ENCODE results near the gene CBLB.
A peak's percentile ranks its signal among the peaks of the same experiment; 100 is the strongest.
"Not testable (repeated sequence)": the region's sequence is repeated elsewhere in the genome, so short reads cannot be mapped to it uniquely, and the experiment has no call there.

Gene CBLB

GRCh38 chr3:105786241-105786640 is 82.6 kb downstream of the CBLB start:
- DNase-seq (ENCODE audit: low spot score) = no peak

DNA sequence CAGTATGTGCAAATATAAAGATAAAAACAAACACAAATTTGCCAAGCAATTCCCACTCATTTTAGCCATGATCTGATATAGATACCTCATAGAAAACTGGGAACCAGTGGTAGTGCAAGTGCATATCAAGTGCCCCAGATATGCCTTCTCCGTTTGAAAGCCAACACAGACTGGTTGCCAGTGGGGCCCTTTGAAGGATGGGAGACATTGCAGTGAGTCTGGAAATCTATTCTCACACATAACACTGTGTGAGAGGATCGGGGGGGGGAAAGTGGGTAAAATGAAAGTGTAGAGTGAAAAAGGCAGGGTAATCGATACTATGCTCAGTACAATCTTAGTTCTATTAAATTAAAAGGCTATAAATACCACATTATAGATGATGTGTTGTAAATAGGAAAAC is 83.0 kb downstream of the CBLB start:
- no peak for DNase-seq (ENCODE audit: low spot score)

DNA sequence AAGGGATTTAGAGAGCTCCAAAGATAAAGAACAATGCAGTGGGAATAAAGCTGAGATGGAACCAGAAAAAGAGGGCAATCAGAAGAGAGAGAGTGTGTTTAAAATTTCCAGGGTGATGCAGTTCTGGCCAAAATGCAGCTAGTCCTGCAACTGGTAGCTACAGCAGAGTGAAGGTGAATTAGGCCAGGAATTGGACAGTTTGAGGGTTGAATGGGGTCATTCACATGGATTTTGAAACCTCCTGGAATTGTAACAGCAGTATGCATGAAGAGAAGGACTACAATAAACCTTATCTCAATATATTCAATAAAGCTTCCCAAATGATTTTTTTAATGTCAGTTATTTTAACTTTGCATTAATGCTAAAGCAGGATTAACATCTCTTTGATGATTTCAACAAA is 85.2 kb downstream of the CBLB start:
- no peak for DNase-seq (ENCODE audit: low spot score)

- DNase-seq (ENCODE audit: low spot score) = peak; percentile 6
Measured at GRCh38 chr3:105781871-105782270, 86.9 kb downstream of the CBLB start.

GRCh38 chr3:105780107-105780506 is 88.7 kb downstream of the CBLB start:
- DNase-seq (ENCODE audit: low spot score) = no peak

GRCh38 chr3:105775368-105775767 is 93.4 kb downstream of the CBLB start:
- DNase-seq (ENCODE audit: low spot score) = no peak

- no peak for DNase-seq (ENCODE audit: low spot score)
Measured at GRCh38 chr3:105774444-105775180, 94.2 kb downstream of the CBLB start.

DNA sequence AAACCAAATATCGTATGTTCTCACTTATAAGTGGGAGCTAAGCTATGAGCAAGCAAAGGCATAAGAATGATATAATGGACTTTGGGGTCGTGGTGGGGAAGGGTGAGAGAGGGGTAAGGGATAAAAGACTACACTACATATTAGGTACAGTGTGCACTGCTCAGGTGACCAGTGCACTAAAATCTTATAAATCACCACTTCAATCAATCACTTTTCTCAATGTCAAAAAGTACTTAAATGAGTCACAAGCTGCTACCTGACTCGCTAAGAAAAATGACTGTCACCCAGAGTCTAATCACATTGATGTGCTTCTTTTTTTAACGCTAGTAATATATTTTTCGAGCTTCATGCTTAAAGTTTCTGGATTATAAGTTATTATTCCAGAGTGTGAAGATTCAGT is 95.5 kb downstream of the CBLB start:
- DNase-seq (ENCODE audit: low spot score) = no peak

GRCh38 chr3:105772635-105773034 is 96.2 kb downstream of the CBLB start:
- no peak for DNase-seq (ENCODE audit: low spot score)

- DNase-seq (ENCODE audit: low spot score) = no peak
Measured at GRCh38 chr3:105771392-105771791, 97.4 kb downstream of the CBLB start.

- DNase-seq (ENCODE audit: low spot score) = no peak
Measured at GRCh38 chr3:105770410-105770809, 98.4 kb downstream of the CBLB start.

DNA sequence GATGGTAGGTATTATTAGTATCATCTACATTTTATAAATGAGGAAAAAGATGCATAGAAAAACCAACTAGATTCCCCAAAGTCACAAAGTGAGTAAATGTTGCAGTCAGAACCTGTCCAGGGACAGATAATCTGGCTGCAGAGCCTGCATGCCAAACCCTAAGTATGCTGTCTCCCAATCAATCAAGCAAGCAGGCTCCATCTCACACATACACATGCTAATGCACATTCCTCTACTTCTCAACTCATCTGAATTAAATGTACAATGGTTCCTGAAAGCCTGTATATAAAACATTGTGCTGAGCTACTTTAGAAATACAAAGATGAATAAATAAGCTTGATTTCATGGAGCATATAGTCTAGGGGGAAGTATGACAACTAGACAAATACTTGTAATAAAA is 101.0 kb downstream of the CBLB start:
- DNase-seq (ENCODE audit: low spot score) = no peak

GRCh38 chr3:105767216-105767615 is 101.6 kb downstream of the CBLB start:
- DNase-seq (ENCODE audit: low spot score) = no peak

- DNase-seq (ENCODE audit: low spot score) = no peak
Measured at GRCh38 chr3:105765308-105765639, 103.5 kb downstream of the CBLB start.

DNA sequence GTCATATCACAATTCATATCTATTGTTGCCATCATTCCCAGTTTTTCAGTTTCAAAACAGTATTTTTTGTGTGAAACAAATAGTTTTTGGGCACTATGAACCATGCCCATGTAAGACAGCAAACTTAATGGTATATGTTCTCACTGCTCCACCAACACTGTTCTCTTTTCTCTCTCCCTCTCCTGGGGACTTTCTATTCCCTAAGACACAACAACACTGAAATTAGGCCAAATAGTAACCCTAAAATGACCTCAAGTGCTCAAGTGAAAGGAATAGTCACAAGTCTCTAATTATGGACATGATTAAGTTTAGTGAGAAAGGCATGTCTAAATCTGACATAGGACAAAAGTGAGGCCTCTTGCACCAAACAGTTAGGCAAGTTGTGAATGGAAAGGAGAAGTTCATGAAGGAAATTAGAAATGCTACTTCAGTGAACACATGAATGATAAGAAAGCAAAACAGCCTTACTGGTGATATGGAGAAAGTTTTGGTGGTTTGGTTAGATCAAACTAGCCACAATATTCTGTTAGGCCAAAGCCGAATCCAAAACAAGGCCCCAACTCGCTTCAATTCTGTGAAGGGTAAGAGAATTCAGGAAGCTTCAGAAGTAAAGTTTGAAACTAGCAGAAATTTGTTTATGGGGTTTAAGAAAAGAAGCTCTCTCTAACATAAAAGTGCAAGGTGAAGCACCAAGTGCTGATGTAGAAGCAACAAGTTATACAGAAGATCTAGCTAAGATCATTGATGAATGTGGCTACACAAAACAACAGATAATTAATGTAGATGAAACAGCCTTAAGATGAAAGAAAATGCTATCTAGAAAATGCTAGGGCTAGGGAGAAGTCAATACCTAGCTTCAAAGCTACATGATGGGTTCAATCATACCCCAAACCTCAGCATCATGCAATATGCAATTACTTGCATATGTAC is 104.2 kb downstream of the CBLB start:
- no peak for DNase-seq (ENCODE audit: low spot score)

- DNase-seq (ENCODE audit: low spot score) = no peak
Measured at GRCh38 chr3:105763659-105764036, 105.2 kb downstream of the CBLB start.

- DNase-seq (ENCODE audit: low spot score) = no peak
Measured at GRCh38 chr3:105762749-105763658, 105.8 kb downstream of the CBLB start.

DNA sequence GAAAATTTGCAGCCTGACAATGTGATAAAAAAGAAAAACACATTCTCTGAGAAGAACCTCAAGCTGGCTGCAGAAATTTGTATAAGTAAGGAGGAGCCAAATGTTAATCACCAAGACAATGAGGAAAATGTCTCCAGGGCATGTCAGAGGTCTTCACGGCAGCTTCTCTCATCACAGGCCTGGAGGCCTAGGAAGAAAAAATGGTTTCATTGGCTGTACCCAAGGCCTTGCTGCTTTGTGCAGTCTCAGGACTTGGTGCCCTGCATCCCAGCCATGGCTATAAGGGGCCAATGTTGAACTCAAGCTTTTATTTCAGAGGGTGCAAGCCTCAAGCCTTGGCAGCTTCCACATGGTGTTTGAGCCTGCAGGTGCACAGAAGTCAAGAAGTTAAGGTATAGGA is 106.6 kb downstream of the CBLB start:
- DNase-seq (ENCODE audit: low spot score) = not testable (repeated sequence)

DNA sequence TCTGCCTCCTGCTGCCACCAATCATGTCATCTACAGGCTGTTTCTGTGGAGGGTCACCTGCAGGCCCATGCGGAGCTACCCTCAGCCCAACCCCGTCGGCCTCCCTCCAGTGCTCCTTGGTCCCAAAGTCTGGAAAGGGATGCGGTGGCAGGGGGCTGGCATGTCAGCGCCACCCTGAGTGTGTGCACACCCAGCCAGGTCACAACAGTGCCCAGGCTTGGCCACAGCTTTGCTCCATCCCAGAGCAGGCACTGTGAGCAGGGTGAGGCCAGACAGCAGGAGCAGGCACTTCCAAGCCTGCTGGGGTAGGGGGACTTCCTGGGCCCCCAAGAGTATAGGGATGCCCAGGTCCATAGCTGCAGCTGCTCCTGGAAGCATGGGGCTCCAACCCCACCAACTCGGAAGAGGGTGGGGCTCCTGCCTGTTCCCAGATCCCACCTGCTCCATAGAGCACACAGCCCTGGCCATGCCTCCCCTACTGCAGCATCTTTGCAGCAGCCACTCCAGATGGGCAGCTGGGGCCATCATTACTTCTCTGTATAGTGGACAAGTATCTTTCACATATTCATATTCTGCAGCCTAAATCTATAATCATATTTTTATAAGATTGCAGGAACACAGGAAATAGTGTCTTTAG is 109.3 kb downstream of the CBLB start:
- no peak for DNase-seq (ENCODE audit: low spot score)

- no peak for DNase-seq (ENCODE audit: low spot score)
Measured at GRCh38 chr3:105758451-105758850, 110.4 kb downstream of the CBLB start.

- DNase-seq (ENCODE audit: low spot score) = no peak
Measured at GRCh38 chr3:105755121-105755886, 113.5 kb downstream of the CBLB start.

All from hepatic stellate cell (primary cell).